Hepatocyte (in vitro differentiated cells): ENCODE results near the gene ZC3H7A. TPM values are rescaled to one million over a fixed set of nuclear protein-coding genes. Genes with fewer than 3 reads are reported as not detected.
A peak's percentile ranks its signal among the peaks of the same experiment; 100 is the strongest.

Experiments
- DNase-seq: peaks from one replicate; pipeline ENCODE4 v3.0.0-alpha.2; 2016; ENCODE audit warnings: low spot score
- H2AFZ ChIP-seq: fragments of 200-600 bp; sonication (generic); 2 replicates; pipeline ENCODE4 v1.6.0; 2016; ENCODE audit warnings: antibody characterized with exemption, mild to moderate bottlenecking
- H3K27ac ChIP-seq: fragments of 200-600 bp; sonication (generic); 2 replicates; pipeline ENCODE4 v1.5.1; 2016; ENCODE audit warnings: mild to moderate bottlenecking
- H3K27me3 ChIP-seq: fragments of 200-600 bp; sonication (generic); 2 replicates; pipeline ENCODE4 v1.6.1; 2016
- H3K36me3 ChIP-seq: fragments of 200-600 bp; sonication (generic); replicated peaks from 2 replicates; pipeline ENCODE4 v1.5.1; 2016; ENCODE audit warnings: low read depth; ENCODE audit not compliant: insufficient read depth
- H3K4me1 ChIP-seq: fragments of 200-600 bp; sonication (generic); 2 replicates; pipeline ENCODE4 v1.5.1; 2016; ENCODE audit warnings: mild to moderate bottlenecking, moderate library complexity; ENCODE audit not compliant: insufficient read depth
- H3K4me2 ChIP-seq: fragments of 200-600 bp; sonication (generic); 2 replicates; pipeline ENCODE4 v1.6.0; 2016
- H3K4me3 ChIP-seq: fragments of 200-600 bp; sonication (generic); 2 replicates; pipeline ENCODE4 v1.5.1; 2016; ENCODE audit warnings: mild to moderate bottlenecking
- H3K79me2 ChIP-seq: fragments of 200-600 bp; sonication (generic); 2 replicates; pipeline ENCODE4 v1.6.0; 2017; ENCODE audit warnings: mild to moderate bottlenecking
- H3K9me2 ChIP-seq: fragments of 200-600 bp; sonication (generic); replicated peaks from 2 replicates; pipeline ENCODE4 v1.6.0; 2017; ENCODE audit warnings: mild to moderate bottlenecking; ENCODE audit not compliant: insufficient read depth
- H3K9me3 ChIP-seq: fragments of 200-600 bp; sonication (generic); 2 replicates; pipeline ENCODE4 v1.5.1; 2016; ENCODE audit warnings: low read depth, mild to moderate bottlenecking
- H4K20me1 ChIP-seq: fragments of 200-600 bp; sonication (generic); 2 replicates; pipeline ENCODE4 v1.6.0; 2016; ENCODE audit warnings: mild to moderate bottlenecking; ENCODE audit not compliant: insufficient read depth, poor library complexity, severe bottlenecking
- EZH2 ChIP-seq: fragments of 200-600 bp; sonication (generic); IDR thresholded peaks from 2 replicates; pipeline ENCODE4 v1.6.1; 2016; ENCODE audit warnings: antibody characterized with exemption, mild to moderate bottlenecking, borderline replicate concordance
- EZH2phosphoT487 ChIP-seq: fragments of 200-600 bp; sonication (generic); IDR thresholded peaks from one replicate; pipeline ENCODE4 v1.6.1; 2018; ENCODE audit warnings: antibody characterized with exemption, mild to moderate bottlenecking, low read depth, moderate library complexity; ENCODE audit not compliant: unreplicated experiment, severe bottlenecking
- WGBS: methylation state at CpG from one replicate; pipeline ENCODE4 v1.1.6; 2016; ENCODE audit warnings: low lambda C conversion rate; ENCODE audit errors: missing lambda C conversion rate; 5-methylcytosine and 5-hydroxymethylcytosine counted together
- polyA plus RNA-seq: library from polyadenylated mRNA; unstranded; fragments of >200 nt; fragmentation: Nextera tagmentation; extraction: Ambion mirVana; gene quantifications from 2 replicates; pipeline ENCODE4 v1.2.1, GENCODE V29; 2016
- total RNA-seq: library from RNA; depleted of rRNA; stranded (reverse); fragments of >200 nt; gene quantifications from 2 replicates; pipeline ENCODE4 v1.2.3, GENCODE V29; 2014
- TF ChIP-seq, protein P1 (sequence below): fragments of 200-600 bp; sonication (generic); IDR thresholded peaks from 2 replicates; pipeline ENCODE4 v1.5.1; 2016; ENCODE audit warnings: antibody characterized with exemption, mild to moderate bottlenecking; ENCODE audit not compliant: poor library complexity

Gene ZC3H7A
- total and polyA plus RNA-seq, 2 experiments from 2014 or later: 34.9 to 40.3 TPM

DNA sequence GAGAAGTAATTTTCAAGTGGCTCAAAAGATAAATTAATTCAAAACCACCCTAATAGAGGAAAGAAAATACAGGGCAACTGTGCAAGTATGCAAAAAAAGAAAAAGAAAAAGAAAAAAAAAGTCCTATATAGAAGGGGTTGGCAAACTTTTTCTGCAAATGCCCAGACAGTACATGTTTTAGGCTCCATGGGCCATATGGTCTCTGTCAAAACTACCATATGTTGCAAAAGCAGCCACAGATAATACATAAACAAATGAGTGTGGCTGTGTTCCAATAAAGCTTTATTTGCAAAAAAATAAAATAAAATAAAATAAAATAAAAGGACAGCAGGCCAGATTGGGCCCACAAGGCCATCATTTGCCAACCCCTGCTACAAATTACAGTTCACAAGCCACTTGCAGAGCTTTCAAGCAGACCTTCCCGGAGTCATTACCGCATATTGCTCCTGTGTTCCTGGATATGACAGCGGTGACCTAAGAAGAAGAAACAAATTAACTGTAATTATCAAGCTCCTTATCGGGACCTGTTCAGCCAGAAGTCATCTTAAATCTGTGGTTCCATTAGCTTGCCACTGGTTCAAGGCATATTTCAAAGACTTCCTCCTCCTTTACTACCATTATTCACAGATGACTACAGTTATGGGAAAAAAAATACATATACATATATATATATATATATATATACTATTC, 15.9 kb downstream of the ZC3H7A start:
- no peak for DNase-seq
- H3K79me2 ChIP-seq: peaks cover 94% of the 10 kb centered on the region

DNA sequence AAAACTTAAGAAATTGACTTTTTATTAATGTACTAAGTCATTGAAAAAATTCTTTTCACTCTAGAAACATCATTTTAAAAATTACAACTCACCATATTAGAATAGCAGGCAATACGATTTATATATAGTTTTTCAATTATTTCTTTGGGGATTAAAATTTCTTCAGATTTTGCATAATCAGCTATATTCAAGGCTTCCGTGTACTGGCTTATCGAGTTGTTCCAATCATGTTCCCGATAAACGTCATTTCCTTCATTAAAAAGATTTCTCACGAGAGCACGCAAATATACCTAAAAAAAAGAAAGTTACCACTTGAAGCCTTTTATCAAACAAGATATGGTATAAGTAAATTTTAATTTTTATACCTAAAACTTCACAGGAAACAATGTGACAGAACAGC, 18.0 kb downstream of the ZC3H7A start:
- Histone ChIP-seq H3K4me3 (no peak overlapping the region), H3K36me3 (no peaks in the 10 kb centered on the region), H3K27ac (no peak overlapping the region), H4K20me1 (peaks cover 7% of the 10 kb centered on the region), H3K4me2 (no peak overlapping the region), H3K9me2 (no peaks in the 10 kb centered on the region), H3K79me2 (peaks cover 80% of the 10 kb centered on the region), H3K9me3 (no peaks in the 10 kb centered on the region), H3K27me3 (no peaks in the 10 kb centered on the region), H3K4me1 (peaks cover 11% of the 10 kb centered on the region), H2AFZ (no peak overlapping the region)
- TF ChIP-seq EZH2 (no peak), EZH2phosphoT487 (no peak)
- TF ChIP-seq, protein P1, sequence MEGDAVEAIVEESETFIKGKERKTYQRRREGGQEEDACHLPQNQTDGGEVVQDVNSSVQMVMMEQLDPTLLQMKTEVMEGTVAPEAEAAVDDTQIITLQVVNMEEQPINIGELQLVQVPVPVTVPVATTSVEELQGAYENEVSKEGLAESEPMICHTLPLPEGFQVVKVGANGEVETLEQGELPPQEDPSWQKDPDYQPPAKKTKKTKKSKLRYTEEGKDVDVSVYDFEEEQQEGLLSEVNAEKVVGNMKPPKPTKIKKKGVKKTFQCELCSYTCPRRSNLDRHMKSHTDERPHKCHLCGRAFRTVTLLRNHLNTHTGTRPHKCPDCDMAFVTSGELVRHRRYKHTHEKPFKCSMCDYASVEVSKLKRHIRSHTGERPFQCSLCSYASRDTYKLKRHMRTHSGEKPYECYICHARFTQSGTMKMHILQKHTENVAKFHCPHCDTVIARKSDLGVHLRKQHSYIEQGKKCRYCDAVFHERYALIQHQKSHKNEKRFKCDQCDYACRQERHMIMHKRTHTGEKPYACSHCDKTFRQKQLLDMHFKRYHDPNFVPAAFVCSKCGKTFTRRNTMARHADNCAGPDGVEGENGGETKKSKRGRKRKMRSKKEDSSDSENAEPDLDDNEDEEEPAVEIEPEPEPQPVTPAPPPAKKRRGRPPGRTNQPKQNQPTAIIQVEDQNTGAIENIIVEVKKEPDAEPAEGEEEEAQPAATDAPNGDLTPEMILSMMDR: no peak
- no peak for DNase-seq
- 98% methylated on average over 7 of the region's 7 CpGs for WGBS

More for the DNA sequence above, 15.9 kb downstream of the ZC3H7A start:
- Histone ChIP-seq H3K4me3 (no peak overlapping the region), H3K4me2 (no peak overlapping the region), H3K4me1 (peaks cover 16% of the 10 kb centered on the region), H4K20me1 (peaks cover 7% of the 10 kb centered on the region), H3K27ac (peak overlapping the region; percentile 39), H3K9me2 (no peaks in the 10 kb centered on the region), H3K36me3 (no peaks in the 10 kb centered on the region), H2AFZ (no peak overlapping the region), H3K9me3 (no peaks in the 10 kb centered on the region), H3K27me3 (no peaks in the 10 kb centered on the region)
- WGBS: 83% methylated on average over 4 of the region's 4 CpGs
- TF ChIP-seq EZH2: no peak
- TF ChIP-seq, protein P1: no peak
- no peak for TF ChIP-seq EZH2phosphoT487

DNA sequence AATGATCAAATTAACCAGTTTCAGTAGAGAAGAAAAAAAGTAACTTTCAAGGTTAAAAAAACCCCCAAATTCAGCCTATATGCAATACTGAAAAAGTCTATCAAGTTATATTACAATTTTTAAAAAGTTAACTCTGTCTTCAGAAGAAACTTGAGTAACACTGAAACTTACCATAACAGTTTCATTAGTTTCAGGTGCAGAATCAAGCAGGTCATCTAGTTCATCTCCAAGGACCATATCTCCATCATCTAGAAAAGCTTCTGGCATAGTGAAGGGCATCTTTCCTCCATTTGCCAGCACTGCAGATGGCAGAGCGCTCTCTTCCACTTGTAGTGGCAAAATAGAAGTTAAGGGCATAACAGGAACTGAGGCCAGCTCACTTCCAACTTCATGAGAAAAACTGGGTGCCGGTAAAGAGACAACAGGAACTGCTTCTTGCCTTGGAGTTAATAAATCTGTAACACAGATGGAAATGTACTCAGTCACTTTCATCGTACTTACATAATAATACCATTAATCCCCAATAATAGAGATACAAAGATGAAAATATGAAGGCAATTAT, 22.9 kb downstream of the ZC3H7A start:
- H3K4me2 ChIP-seq: no peak overlapping the region
- TF ChIP-seq, protein P1: no peak
- TF ChIP-seq EZH2phosphoT487 (no peak), EZH2 (no peak)
- WGBS: 98% methylated on average over 3 of the region's 3 CpGs
- peaks cover 35% of the 10 kb centered on the region for H3K79me2 ChIP-seq
- H3K9me2 ChIP-seq: no peaks in the 10 kb centered on the region
- no peak overlapping the region for H3K27ac ChIP-seq
- no peak overlapping the region for H2AFZ ChIP-seq
- no peak for DNase-seq
- H3K4me1 ChIP-seq: no peaks in the 10 kb centered on the region
- H4K20me1 ChIP-seq: no peaks in the 10 kb centered on the region
- no peaks in the 10 kb centered on the region for H3K9me3 ChIP-seq
- no peaks in the 10 kb centered on the region for H3K36me3 ChIP-seq
- no peak overlapping the region for H3K4me3 ChIP-seq
- no peaks in the 10 kb centered on the region for H3K27me3 ChIP-seq
